Dermis blood vessel endothelial cell (primary cell): ENCODE results near the gene SREBF2. TPM values are rescaled to one million over a fixed set of nuclear protein-coding genes. Genes with fewer than 3 reads are reported as not detected.

Experiments
- DNase-seq: peaks from one replicate; pipeline ENCODE4 v3.0.0; 2010
- total RNA-seq: library from RNA; depleted of rRNA; stranded (reverse); fragments of >200 nt; gene quantifications from 2 replicates; pipeline ENCODE4 v1.2.3, GENCODE V29; 2014

SREBF2 gene
- total RNA-seq, 1 donor from 2014 or later, result 46.3 TPM

DNA sequence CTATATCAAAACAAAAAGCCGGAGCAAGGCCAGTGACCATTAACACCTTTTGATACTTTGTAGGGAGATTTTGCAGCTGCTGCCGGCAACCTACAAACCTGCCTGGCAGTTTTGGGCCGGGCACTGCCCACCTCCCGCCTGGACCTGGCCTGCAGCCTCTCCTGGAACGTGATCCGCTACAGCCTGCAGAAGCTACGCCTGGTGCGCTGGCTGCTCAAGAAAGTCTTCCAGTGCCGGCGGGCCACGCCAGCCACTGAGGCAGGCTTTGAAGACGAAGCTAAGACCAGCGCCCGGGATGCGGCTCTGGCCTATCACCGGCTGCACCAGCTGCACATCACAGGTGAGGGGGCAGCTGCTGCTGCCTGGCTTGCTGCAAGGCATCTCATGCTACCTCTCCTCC, 47.7 kb downstream of the SREBF2 start:
- DNase-seq, result no peak

DNA sequence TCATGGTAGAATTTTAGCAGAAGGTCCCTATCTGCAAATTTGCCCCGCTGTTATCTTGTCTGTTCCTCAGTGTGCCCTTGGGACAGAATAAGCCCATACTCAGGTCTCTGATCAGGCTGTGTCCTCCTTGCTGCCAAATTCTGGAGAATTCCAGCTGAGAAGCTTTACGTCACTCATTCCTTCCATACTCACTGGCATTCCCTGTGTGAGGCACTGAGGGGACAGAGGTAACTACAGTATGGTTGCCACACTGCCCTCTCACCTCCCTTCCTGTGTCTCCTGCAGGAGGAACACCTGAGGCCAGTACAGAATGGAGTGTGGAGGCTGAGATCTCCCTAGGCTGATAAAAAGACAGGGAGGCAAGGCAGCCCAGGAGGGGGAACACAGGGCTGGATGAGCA, 50.5 kb downstream of the SREBF2 start:
- DNase-seq, result no peak

DNA sequence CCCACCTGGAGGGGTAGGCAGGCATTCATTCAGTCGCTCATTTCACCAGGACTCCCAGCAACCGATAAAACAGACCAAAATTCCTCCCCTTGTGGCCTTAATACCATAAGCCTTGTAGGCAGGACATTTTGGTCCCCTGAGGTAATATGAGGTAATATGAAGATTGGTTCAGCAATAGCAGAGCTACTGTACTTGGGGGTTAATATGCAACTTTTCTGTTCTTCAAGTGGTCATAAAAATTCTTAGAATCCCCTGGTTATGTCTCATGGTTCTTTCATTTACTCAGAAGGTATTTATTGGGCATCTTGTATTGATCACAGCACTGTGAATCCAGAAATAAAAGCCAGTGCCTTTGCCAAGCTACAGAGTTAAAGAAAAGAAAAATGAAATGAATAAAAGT, 52.2 kb downstream of the SREBF2 start:
- DNase-seq, result no peak

DNA sequence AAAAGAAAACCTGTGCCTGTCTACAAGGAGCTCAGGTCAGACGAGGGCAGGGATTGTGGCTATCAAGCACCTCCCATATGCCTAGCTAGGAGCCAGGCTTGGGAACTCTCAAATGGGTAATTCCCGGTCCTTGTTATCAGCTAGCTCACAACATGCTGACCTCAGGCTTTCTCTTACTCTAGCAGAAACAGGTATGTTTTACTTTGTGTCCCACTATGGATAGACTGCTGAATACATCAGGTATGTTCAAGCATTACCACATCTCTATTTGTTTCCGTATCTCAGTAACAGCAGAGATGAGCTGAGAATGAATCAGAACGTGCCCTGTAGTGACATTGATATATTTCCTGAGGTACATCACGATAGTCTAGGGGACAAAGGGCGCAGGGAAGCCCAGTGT, 52.6 kb downstream of the SREBF2 start:
- DNase-seq, result no peak

DNA sequence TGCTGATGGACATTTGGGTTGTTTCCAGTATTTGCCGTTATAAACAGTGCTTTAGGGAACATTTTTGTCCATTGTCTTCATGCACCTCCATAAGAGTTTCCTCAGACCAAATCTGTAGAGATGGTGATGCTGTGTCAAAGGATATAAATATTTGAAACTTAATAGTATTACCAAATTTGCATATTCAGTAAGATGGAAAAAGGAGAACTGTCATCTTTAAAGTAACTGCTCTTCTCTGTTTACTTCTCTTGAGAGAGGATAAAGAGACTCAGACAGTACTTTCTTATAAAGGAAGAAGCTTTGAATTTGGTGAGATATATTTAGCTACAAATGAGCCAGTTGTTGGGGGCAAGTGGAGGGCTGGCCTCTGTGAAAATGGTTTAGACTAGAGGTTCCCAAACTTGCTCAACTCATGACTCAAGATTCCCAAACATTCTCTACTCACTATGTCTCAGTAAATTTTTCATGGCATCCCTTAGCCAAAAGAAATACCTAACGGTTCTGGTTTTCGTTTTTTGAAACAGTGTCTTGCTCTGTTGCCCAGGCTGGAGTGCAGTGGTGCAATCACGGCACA, 55.8 kb downstream of the SREBF2 start:
- no peak for DNase-seq

DNA sequence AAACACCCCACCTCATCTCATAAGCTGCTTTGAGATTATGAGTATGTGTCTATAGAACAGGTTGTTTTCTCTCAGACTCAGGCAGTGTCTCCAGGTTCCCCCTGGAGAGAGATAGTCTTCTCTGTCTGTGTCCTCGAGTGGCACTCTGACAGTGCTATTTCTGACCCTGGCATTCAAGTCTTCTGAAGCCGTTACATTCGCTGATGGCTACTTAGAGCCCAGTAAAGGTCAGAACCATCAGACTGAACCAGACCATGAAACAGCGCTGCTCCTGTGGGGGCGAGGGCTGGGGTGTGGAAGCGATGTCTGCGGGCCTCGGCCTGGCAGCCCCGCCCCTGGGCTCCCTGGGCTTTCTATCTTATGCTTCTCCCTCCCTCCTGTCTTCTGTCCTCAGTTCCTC, 58.5 kb downstream of the SREBF2 start:
- no peak for DNase-seq

DNA sequence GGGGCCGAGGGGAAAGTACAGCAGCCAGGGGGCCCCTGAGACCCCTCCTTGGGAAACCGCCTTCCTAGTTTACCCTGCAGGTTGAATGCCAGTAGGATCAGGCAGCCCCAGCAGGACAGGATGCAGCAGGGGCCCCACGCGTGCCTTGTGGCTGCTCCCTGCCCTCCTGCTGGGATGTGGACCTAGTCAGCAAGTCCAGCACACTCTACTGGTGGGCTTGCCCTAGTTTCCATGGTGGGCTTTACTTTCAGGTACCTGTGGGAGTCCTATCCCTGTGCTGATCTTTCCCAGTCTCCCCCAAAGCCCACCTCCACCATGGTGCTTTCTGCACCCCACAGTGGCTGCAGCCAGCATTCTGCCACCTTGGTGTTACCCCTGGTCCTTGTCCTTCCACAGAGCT, 59.8 kb downstream of the SREBF2 start:
- DNase-seq, result no peak

DNA sequence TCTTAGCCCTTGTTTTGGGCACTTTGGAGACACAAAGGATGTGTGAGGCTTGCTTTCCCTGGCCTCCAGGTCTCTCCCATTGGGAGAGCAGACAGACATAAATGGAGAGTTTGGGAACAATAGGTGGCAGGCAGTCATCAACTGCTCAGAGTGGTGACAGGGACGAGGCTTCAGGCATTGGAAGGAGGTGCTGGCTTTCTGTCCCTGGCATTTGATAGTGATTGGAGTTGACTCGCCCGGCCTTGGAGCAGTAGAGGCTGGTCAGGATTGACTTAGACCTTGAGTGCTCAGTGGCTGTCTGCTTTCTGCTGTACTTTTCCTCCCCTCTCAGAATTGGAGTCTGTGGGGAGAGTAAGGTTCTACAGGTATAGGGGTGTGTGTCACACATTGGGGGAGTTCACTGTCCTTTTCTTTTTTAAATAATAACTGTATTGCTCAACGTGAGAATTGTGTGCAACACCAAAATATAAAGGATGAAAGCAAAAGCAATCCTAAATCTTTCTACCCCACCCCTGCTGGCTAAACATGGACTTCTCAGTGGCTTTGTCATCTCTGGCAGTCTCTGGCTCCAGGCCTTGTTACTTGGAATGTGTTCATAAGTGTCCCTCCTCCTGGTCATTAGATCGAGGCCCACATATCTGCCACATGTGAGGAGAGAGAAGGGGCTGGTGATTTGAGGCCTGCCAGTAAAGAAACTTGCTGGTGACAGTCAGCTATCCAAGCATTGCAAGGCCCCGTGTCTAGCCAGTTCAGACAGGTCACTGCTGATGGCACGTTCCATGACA, 60.9 kb downstream of the SREBF2 start:
- no peak for DNase-seq

DNA sequence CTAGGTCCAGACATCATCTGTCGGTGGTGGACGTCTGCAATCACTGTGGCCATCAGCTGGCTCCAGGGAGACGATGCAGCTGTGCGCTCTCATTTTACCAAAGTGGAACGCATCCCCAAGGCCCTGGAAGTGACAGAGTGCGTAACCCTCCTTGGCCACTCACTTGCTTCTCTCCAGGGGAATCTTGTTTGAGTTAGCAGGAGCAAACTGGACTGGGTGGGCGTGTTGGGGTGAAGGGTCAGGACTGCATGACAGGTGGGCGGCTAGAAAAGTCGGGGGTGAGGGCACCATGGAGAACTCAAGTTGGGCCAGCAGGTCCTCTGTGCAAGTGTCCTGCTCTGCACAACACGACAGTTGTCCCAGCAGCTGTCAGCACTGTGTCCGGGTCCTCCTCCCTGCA, 65.7 kb downstream of the SREBF2 start:
- no peak for DNase-seq

DNA sequence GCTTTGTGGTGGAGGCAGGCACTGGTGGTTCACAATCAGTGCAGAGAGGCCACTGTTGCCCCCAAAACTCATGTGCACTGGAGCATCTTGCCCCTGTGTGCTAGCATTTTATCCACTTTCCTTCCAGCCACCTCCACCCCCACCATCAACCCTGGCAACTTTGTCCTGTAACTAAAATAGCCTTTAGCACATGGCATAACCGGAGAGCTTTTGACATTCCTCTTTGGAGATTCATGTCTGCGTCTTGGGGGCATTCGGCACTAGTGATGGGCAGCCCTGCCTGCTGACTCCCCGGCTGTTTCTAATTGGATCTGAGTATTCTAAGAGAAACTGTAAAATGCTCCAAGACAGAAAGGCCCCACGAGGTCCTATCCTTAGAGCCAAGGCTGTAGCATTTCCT, 66.2 kb downstream of the SREBF2 start:
- DNase-seq, result no peak

DNA sequence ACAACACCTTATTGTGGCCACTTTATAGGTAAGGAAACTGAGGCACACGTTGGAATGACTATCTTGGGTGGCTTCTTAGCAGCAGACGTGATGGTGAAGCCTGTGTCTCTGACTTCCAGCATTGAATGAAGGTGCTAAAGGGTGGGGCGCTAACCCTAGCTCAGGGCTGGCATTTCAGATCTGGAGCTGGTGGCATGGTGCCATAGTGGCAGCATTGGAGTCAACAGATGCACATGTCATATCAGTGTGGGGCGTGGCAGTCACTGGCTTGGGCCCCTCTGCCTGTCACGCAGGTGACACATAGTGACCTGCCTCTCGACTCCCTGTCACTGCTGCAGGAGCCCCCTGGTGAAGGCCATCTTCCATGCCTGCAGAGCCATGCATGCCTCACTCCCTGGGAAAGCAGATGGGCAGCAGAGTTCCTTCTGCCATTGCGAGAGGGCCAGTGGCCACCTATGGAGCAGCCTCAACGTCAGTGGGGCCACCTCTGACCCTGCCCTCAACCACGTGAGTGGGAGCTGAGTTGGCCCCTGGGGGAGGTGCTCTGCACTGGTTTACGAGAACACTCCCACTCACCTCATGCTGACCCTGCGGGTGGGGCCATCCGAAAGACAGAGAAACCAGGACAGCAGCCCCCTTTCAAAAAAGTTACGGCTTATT, 67.2 kb downstream of the SREBF2 start:
- no peak for DNase-seq

DNA sequence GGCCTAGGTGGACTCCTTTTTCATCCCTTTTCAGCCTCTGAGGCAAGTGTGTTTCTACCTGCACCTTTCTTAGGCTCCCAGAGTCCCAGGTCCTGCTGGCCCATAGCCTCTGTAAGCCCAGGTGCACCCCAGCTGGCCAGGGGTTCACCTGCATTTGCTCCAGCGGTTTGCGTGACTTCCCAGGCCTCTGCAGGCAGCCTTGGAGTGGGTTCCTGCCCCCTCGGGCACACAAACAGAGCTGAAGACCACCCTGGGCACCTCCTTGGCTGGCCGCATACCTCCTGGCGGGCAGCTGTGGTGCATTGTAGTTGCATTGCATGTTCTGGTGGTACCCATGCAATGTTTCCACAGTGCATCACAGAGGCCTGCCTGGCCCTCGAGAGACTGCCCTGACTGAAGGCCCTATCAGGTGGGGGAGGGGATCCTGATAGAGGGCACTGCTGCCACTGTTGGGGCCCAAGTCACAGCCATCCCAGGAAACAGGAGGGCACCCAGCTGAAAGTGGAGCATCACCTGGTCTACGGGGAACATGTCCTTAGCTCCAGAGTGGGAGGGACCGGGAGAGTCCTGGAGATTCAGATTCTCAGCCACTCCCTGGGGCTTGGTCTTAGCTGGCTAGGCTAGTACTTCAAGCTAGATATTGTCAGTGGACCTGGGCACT, 67.9 kb downstream of the SREBF2 start:
- DNase-seq, result no peak

DNA sequence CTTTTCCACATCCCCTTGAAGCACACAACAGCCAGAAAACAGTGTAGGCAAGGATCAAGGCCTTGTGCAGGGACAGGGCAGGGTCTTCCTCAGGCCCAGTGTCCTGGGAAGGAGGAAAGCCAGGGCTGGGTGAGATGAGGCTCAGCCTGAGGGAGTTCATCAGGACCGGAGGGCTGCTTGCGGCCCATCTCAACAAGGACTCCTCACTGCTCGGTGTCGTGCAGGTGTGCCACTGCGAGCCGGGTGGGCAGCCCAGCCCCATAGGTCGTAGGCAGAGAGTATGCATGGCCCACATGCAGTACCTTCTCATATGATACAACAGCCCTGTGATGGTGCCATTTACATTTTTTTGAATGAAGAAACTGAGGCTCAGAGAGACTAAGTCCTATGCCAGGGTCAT, 69.1 kb downstream of the SREBF2 start:
- DNase-seq, result no peak

DNA sequence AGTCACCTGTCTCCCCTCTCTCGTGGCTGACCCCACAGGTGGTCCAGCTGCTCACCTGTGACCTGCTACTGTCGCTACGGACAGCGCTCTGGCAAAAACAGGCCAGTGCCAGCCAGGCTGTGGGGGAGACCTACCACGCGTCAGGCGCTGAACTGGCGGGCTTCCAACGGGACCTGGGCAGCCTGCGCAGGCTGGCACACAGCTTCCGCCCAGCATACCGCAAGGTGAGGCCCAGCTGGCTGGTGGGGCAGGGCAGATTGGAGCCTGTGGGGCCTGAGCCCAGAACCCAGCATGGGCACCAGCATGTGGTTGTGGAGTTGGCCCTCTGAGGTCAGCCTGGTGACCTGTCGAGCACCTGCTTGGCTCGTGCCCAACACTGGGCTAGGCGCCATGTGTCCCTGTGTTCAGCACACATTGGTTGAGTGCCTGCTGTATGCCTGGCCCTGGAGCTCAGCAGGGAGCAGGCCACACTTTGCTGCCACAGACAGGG, 70.1 kb downstream of the SREBF2 start:
- DNase-seq, result no peak

DNA sequence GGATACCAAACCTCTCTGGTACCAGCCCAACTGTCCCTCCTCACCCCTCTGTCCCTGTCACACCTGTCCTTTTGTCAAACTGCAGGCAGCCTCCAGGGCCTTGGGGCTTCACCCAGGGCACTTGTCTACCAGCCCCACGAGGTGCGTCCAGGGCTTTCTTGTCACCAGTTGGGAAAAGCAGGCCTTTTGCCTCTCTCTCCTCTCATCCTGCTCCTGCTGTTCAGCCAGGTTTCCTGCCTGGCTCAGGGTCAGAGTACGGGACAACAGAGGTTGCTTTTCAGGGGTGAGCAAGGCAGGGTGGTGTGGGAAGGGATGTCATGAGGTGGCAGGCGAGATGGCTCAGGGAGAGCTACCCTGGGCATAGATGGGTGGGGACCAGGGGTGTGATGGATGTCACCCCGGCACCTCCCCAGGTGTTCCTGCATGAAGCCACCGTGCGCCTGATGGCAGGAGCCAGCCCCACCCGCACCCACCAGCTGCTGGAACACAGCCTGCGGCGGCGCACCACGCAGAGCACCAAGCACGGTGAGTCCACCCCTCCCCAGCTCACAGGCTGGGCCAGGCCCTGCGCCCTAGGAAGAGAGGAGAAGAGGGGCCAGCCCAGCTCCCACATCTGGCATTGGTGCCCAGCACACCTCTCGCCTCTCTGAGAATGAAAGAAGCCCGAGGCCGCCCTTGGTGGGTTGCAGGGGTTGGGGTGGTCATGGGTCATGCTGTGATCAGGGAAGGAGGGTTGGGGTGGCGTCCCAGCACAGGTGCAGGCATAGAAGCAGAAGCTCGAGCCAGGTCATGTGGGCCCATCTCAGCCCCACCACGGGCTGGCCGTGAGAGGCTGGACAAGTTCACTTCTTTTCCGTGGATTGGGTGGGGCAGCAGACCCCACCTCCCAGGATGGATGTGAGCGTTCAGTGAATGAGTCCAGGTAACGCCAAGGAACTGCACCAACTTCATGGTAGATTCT, 71.8 kb downstream of the SREBF2 start:
- no peak for DNase-seq

DNA sequence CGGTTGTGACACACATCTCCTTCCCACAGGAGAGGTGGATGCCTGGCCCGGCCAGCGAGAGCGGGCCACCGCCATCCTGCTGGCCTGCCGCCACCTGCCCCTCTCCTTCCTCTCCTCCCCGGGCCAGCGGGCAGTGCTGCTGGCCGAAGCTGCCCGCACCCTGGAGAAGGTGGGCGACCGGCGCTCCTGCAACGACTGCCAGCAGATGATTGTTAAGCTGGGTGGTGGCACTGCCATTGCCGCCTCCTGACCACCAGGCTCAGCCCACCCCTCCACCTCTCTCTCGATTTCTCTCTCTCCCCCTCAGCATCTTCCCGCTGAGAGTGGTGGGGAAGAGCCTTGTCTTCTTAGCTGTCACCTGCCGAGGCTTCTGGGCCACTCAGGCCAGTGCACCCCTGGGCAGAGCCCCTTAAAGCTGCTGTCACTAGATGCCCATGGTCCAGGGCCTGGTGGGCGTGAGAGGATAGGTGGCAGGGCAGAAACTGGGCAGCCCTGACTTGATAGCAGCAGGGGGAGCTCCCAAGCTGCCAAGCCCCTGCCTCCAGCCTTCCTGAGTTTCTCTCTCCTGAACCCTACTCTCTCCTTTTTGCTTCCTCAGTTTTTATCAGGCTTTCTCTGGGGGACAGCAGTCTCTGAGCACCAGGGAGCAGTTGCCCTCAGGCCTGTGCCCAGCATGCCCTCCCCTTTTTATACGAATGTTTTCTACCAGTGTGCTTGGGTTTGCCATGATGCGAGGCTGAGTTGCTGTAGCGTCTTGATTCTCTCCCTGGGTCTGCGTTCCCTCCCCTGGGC, 72.7 kb downstream of the SREBF2 start:
- no peak for DNase-seq

DNA sequence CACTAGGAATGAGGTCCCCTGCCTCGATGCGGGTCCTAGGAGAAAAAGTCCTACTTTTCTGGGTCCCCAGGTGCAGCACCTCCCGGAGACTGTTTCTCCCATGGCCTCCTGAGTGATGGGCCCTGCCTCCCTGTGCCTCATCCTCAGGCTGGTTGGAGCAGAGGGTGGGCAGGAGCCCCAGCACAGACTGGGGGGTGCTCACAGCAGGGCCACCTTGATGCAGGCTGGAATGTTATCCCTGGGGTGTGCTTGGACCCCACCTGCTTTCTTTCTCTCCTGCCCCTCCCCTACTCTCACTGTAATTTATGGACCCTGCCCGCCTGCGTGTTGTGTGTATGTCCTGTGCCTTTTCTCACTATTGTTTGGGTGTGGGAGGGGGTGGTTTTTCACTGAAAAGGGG, 73.9 kb downstream of the SREBF2 start:
- DNase-seq, result no peak

DNA sequence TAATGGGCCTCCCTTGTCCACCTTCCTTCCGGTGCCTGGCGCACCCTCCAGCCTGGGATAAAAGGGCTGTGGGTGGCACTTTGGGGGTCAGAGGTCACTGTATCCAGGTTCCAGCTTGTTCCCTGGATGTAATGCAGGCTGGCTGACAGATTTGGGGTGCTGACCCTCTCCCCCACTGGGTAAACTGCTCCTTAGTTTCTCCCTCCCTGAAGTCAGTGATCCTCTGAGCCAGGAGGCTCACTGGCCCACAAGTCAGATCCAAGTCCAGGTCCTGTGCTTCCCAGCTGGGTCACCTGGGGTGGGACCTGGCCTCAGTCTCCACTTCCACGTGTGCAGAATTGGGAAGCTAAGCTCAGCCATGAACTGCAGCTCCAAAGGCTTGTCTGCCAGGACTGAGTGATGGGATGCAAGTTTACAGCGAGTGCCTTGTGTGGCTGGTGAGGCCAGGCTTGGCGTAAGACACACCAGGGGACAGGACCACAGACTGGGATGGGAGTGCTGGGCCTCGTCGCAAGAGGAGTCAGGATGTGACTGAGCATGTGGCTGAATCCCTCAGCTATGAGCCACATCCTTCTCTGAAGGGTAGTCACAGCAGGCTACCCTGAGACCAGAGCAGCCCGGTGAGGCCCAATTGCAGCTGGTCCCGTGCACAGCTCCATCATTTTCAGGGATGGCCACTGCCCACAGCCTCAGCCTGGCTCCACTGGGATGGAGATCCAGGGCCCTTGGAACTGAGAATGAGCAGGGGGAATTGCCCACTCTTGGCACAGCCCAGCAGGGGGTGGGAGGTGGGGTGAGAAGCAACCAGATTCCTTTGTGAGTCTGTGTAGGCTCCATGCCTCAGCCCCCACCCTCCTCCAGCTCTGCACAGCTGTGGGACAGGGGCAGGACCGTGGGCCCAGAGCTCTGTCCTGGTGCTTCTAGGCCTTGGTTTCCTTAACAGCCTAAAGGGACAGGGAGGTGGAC, 74.8 kb downstream of the SREBF2 start:
- no peak for DNase-seq

DNA sequence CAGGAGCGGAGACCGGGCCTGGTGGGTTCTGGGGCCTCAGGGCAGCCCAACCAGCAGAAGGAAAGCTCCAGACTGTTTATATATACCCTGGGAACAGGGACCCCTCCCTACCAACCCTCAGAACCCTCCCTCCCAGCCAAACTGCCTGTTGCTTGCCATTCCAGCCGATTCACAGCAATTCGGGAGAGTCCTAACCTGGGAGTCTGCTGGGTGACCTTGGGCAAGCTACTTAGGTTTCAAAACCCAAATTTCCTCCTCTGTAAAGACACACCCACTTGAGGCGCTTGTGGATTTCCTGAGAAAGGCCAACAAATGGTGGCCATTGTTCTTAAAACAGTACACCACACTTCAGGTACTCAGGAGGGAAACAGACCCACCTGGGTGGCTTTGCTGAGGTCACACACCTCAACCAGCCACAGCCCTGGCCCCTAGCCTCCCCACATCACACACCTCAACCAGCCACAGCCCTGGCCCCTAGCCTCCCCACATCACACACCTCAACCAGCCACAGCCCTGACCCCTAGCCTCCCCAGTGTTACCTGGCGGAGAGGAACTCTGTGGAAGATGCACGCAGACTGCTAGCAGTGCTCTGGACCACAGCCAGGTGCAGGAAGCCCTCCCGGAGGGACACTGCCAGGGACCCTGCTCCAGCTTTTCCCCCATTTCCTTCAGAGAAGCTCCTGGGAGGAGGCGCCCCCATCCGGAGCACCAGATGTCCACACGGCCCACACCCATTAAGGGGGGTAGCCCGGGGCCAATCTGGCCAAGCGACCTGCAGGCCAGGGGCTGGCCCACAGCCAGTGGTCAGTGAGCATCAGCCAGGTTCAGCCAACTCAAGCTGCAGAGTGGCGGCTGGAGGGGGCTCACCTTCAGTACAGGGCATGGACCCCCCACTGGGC, 75.8 kb downstream of the SREBF2 start:
- no peak for DNase-seq
